Measurements from ENCODE around the gene EDRF1. TPM values are rescaled to one million over a fixed set of nuclear protein-coding genes. Genes with fewer than 3 reads are reported as not detected.

Gene EDRF1
- polyA plus RNA-seq, 2 of the 4 experiments (the other 2 are of a cell fraction) = 19.7 to 37.9 TPM

- ChIA-PET POLR2A (interaction anchor here (0.7 kb wide), 1 partner anchor 15 kb away, joined by 3 read pairs; the partner anchor contains the start of gene EDRF1), CTCF (no interaction called here)
- ATAC-seq (no peak), DNase-seq (ENCODE audit: low read depth in 1 of 2, low spot score in 1 of 2) (no peak), FAIRE-seq (no peak)
- H3K27ac ChIP-seq = no peak overlapping the region
- TF ChIP-seq KDM1A (IDR thresholded peaks at IDR 0.05; ENCODE audit: low read depth) (no peak), NR3C1 (IDR thresholded peaks at IDR 0.05) (no peak)
- H3K4me1 ChIP-seq = no peaks in the 10 kb centered on the region
- H3K4me3 ChIP-seq = no peak overlapping the region
- no peak overlapping the region for H3K4me2 ChIP-seq
- H3K9me3 ChIP-seq = no peaks in the 10 kb centered on the region
- WGBS (ENCODE audit: missing lambda C conversion rate) = 97% methylated on average over 1 of the region's 1 CpG
Measured at GRCh38 chr10:125734148-125734547, 14.6 kb downstream of the EDRF1 start.

DNA sequence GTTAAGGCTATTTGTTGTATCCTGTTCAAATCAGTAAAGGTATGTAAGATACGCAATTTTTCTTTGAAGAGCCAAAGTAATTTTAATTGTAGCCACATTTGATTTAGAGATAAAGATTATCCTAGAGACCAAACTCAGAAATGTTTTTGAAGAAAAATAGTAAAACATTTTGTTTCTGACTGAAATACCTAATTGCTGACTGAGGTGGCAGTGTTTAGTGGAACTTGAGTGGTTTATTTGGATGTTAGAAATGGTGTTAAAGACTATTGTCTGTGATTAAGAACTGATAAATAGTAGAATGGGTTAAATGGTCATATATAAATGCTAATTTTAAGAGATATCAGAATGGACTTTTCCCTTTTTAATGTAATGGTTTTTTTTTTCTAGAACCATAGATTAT is 15.3 kb downstream of the EDRF1 start:
- no peak overlapping the region for H3K27ac ChIP-seq
- no peak overlapping the region for H3K4me2 ChIP-seq
- no peaks in the 10 kb centered on the region for H3K4me1 ChIP-seq
- DNase-seq (ENCODE audit: low read depth in 1 of 2, low spot score in 1 of 2) = no peak
- no peak for ATAC-seq
- ChIA-PET CTCF (no interaction called here), POLR2A (no interaction called here)
- H3K9me3 ChIP-seq = no peaks in the 10 kb centered on the region
- no peak for FAIRE-seq
- WGBS (ENCODE audit: missing lambda C conversion rate) = 89% methylated on average over 1 of the region's 1 CpG
- TF ChIP-seq, protein P1, sequence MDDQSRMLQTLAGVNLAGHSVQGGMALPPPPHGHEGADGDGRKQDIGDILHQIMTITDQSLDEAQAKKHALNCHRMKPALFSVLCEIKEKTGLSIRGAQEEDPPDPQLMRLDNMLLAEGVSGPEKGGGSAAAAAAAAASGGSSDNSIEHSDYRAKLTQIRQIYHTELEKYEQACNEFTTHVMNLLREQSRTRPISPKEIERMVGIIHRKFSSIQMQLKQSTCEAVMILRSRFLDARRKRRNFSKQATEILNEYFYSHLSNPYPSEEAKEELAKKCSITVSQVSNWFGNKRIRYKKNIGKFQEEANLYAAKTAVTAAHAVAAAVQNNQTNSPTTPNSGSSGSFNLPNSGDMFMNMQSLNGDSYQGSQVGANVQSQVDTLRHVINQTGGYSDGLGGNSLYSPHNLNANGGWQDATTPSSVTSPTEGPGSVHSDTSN (IDR thresholded peaks at IDR 0.05) = no peak
- TF ChIP-seq MAZ (IDR thresholded peaks at IDR 0.05; ENCODE audit: borderline replicate concordance, low read depth, low read length) = no peak
- no peak for TF ChIP-seq PHF8 (IDR thresholded peaks at IDR 0.05; ENCODE audit: borderline replicate concordance, low read depth)
- no peak for TF ChIP-seq EP300 (IDR thresholded peaks at IDR 0.05)
- no peak for TF ChIP-seq ZFP36 (IDR thresholded peaks at IDR 0.05; ENCODE audit: borderline replicate concordance, partially characterized antibody)
- TF ChIP-seq NR3C1 (IDR thresholded peaks at IDR 0.05) = no peak
- TF ChIP-seq GATA3 (IDR thresholded peaks at IDR 0.05; ENCODE audit: borderline replicate concordance) = no peak
- no peak for TF ChIP-seq KDM1A (IDR thresholded peaks at IDR 0.05; ENCODE audit: low read depth)
- TF ChIP-seq USF2 (IDR thresholded peaks at IDR 0.05) = no peak
- no peak for TF ChIP-seq CTCF (IDR thresholded peaks at IDR 0.05)
- no peak for TF ChIP-seq ZNF302 (CRISPR knock-in tag; IDR thresholded peaks at IDR 0.05)
- TF ChIP-seq JUN (IDR thresholded peaks at IDR 0.05) = no peak
- no peak overlapping the region for H3K4me3 ChIP-seq

DNA sequence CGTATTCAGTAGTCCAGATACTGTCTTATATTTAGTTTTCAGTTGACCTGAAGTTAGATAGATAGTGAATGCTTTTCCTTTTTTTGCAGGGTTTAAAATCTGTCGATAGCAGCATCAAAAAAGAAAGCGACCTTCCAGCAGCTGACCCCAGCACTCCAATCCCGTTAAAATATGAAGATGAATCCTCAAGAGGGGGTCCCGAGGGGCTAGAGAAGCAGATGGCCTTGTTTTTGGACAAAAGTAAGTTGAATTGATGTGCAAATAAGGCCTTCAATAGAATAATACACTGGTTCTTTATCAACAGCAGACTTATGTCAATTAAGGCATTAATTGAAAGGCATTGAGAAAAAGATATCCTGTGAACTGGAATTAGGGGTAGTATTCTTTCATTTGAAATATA is 18.7 kb downstream of the EDRF1 start:
- ChIA-PET CTCF (no interaction called here), POLR2A (no interaction called here)
- H3K9me3 ChIP-seq = no peaks in the 10 kb centered on the region
- TF ChIP-seq TFCP2L1 (CRISPR knock-in tag; IDR thresholded peaks at IDR 0.05) (no peak), RARB (CRISPR knock-in tag; IDR thresholded peaks at IDR 0.05) (no peak), MYC (IDR thresholded peaks at IDR 0.05; ENCODE audit: borderline replicate concordance, low read length) (no peak), FOSL2 (IDR thresholded peaks at IDR 0.05) (no peak), FOSL2 (CRISPR knock-in tag; IDR thresholded peaks at IDR 0.05) (no peak), RNF2 (IDR thresholded peaks at IDR 0.05; ENCODE audit: borderline replicate concordance, low read depth) (no peak), SREBF2 (IDR thresholded peaks at IDR 0.05) (no peak), SMC3 (IDR thresholded peaks at IDR 0.05) (no peak), EP300 (IDR thresholded peaks at IDR 0.05) (no peak)
- TF ChIP-seq, protein P1 (IDR thresholded peaks at IDR 0.05) = no peak
- DNase-seq (ENCODE audit: low read depth in 1 of 2, low spot score in 1 of 2) (no peak), FAIRE-seq (no peak), ATAC-seq (no peak)
- H3K27ac ChIP-seq = no peak overlapping the region
- H3K4me1 ChIP-seq = no peaks in the 10 kb centered on the region
- H3K4me2 ChIP-seq = no peak overlapping the region
- WGBS (ENCODE audit: missing lambda C conversion rate) = 90% methylated on average over 5 of the region's 5 CpGs
- no peak overlapping the region for H3K4me3 ChIP-seq

Data from A549 (cell line).